ENCODE measurements around the gene CDK4. TPM values are rescaled to one million over a fixed set of nuclear protein-coding genes. Genes with fewer than 3 reads are reported as not detected.
A peak's percentile ranks its signal among the peaks of the same experiment; 100 is the strongest.

Gene CDK4
- total RNA-seq, 3 donors from 2014 or later = 41.4 to 62.7 (median 60.2) TPM

GRCh38 chr12:57739387-57739786 is 12.7 kb downstream of the CDK4 start:
- no peaks in the 10 kb centered on the region for H3K36me3 ChIP-seq (ENCODE audit: low read depth)

GRCh38 chr12:57738661-57739237 is 13.4 kb downstream of the CDK4 start, which contains the start of gene AGAP2:
TSS of gene AGAP2 (minus strand) at chr12:57738742. CDS start at chr12:57738246, 496 bp downstream.
- TF ChIP-seq CTCF (IDR thresholded peaks at IDR 0.05) = no peak
- Histone ChIP-seq H3K9me3 (no peaks in the 10 kb centered on the region), H3K36me3 (ENCODE audit: low read depth) (no peaks in the 10 kb centered on the region), H3K4me3 (no peak within 1 kb of the TSS), H3K4me1 (ENCODE audit: low read depth) (peaks cover 15% of the 10 kb centered on the region)
- intact Hi-C loops (cut with DNase I, micrococcal nuclease) = no loop called here
- ATAC-seq = no peak
- DNase-seq = no peak

More at GRCh38 chr12:57739387-57739786, 12.7 kb downstream of the CDK4 start:
- DNase-seq (no peak), ATAC-seq (no peak)
- Histone ChIP-seq H3K9me3 (no peaks in the 10 kb centered on the region), H3K4me3 (no peak overlapping the region), H3K4me1 (ENCODE audit: low read depth) (peaks cover 21% of the 10 kb centered on the region)
- intact Hi-C loops (cut with DNase I, micrococcal nuclease) = no loop called here
- TF ChIP-seq CTCF (IDR thresholded peaks at IDR 0.05) = no peak

GRCh38 chr12:57737467-57738460 is 14.3 kb downstream of the CDK4 start:
- H3K9me3 ChIP-seq = no peaks in the 10 kb centered on the region
- no peak for TF ChIP-seq CTCF (IDR thresholded peaks at IDR 0.05)
- ATAC-seq = no peak
- no peaks in the 10 kb centered on the region for H3K36me3 ChIP-seq (ENCODE audit: low read depth)
- DNase-seq = peak in 1 of 3 donors; percentile 25
- H3K4me3 ChIP-seq = no peak overlapping the region
- intact Hi-C loops (cut with DNase I, micrococcal nuclease) = no loop called here
- peaks cover 15% of the 10 kb centered on the region for H3K4me1 ChIP-seq (ENCODE audit: low read depth)

GRCh38 chr12:57736741-57737466 is 15.2 kb downstream of the CDK4 start:
- no peak overlapping the region for H3K4me3 ChIP-seq
- H3K36me3 ChIP-seq (ENCODE audit: low read depth) = no peaks in the 10 kb centered on the region
- TF ChIP-seq CTCF (IDR thresholded peaks at IDR 0.05) = no peak
- no peaks in the 10 kb centered on the region for H3K9me3 ChIP-seq
- DNase-seq = no peak
- no peak for ATAC-seq
- intact Hi-C loops (cut with DNase I, micrococcal nuclease) = no loop called here
- H3K4me1 ChIP-seq (ENCODE audit: low read depth) = peaks cover 15% of the 10 kb centered on the region

DNA sequence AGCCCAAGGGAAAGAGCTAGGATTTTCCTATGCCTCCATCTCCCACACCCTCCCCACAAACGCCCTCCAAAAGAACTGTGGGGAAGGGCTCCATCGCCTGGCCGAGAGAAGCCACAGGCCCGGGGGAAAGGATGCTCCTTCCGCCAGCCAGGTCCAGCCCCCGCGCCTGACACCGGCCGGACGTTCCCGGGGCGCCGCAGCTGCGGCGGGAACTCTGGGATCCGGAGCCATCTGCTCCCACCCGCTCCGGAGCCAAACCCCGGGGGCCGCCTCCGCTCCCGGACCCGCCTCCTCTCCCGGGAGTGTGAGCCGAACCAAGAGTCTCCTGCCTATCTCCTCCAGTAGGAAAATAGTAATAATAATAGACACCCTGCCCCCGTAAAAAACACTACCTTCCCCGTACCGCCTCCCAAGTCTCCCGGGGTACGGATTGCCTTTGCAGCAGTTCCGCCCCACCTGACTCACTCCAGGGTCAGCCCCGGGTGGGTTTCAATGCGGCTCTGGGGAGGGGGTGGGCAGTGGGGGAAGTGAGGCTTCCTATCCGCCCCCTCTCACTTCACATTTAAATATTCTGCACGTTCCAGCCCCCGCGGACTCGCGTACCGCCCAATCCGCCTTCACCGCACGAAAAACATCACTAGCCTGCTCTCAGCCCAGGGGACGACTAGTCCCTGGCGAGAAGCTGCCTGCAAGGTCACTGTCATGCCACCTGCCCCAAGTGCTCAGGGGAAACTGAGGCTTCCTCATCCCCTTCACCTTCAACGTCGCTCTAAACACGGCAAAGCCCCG is 16.0 kb downstream of the CDK4 start:
- Histone ChIP-seq H3K4me3 (no peak overlapping the region), H3K9me3 (no peaks in the 10 kb centered on the region), H3K36me3 (ENCODE audit: low read depth) (no peaks in the 10 kb centered on the region), H3K4me1 (ENCODE audit: low read depth) (peaks cover 15% of the 10 kb centered on the region)
- ATAC-seq (no peak), DNase-seq (peak in 1 of 3 donors; percentile 32)
- no peak for TF ChIP-seq CTCF (IDR thresholded peaks at IDR 0.05)
- intact Hi-C loops (cut with DNase I, micrococcal nuclease) = no loop called here

All from mucosa of descending colon (tissue), 3 donors.